ENCODE data around the gene PTGFRN. TPM values are rescaled to one million over a fixed set of nuclear protein-coding genes. Genes with fewer than 3 reads are reported as not detected.

PTGFRN gene
- total and polyA plus RNA-seq, 4 donors: 5.4 to 12.6 (median 7.2) TPM

DNA sequence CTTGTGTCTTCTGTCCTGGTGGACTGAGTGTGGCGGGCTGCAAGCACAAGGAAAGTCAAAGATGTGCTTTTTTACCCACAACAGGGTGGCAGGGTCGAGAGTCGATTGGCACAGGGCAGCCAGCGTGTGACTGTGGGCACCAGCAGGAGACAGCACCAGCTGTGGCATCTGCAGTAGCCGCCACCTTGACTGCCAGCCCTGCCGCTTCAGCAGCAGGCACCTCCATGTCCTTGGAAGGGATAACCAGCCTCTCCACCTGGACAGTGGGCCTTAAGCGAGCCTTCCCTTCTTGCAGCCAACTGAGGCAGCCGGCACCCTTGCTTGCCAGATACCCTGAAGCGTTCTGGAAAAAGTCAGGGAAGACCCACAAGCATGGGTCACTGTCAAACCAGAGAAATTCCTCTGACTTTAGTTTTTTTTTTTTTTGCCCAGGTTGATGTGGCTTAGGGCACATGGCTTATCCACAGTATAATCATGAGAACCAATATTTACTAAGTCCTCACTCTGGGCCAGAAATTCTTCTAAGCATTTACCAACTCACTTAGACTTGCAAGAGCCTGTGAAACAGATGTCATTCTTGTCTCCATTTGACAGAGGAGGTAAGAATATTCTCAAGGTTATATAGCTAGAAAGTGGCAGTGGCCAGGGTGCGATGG, 30.1 kb upstream of the PTGFRN start:
- TF ChIP-seq NR2F2 (IDR thresholded peaks at IDR 0.05): no peak
- TF ChIP-seq, protein P1, sequence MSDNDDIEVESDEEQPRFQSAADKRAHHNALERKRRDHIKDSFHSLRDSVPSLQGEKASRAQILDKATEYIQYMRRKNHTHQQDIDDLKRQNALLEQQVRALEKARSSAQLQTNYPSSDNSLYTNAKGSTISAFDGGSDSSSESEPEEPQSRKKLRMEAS (IDR thresholded peaks at IDR 0.05): no peak
- TF ChIP-seq, protein P2, sequence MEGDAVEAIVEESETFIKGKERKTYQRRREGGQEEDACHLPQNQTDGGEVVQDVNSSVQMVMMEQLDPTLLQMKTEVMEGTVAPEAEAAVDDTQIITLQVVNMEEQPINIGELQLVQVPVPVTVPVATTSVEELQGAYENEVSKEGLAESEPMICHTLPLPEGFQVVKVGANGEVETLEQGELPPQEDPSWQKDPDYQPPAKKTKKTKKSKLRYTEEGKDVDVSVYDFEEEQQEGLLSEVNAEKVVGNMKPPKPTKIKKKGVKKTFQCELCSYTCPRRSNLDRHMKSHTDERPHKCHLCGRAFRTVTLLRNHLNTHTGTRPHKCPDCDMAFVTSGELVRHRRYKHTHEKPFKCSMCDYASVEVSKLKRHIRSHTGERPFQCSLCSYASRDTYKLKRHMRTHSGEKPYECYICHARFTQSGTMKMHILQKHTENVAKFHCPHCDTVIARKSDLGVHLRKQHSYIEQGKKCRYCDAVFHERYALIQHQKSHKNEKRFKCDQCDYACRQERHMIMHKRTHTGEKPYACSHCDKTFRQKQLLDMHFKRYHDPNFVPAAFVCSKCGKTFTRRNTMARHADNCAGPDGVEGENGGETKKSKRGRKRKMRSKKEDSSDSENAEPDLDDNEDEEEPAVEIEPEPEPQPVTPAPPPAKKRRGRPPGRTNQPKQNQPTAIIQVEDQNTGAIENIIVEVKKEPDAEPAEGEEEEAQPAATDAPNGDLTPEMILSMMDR (IDR thresholded peaks at IDR 0.05; ENCODE audit: low read depth, low read length, missing input control): no peak
- no peak for TF ChIP-seq RAD21 (IDR thresholded peaks at IDR 0.05)
- no peak for TF ChIP-seq EGR1 (IDR thresholded peaks at IDR 0.05; ENCODE audit: low read depth in 2 of 2)
- TF ChIP-seq FOXA2 (IDR thresholded peaks at IDR 0.05): no peak
- no peak for TF ChIP-seq FOXA1 (IDR thresholded peaks at IDR 0.05)
- no peak for TF ChIP-seq SP1 (IDR thresholded peaks at IDR 0.05)
- TF ChIP-seq GABPA (IDR thresholded peaks at IDR 0.05 in 1 of 2, conservative IDR thresholded peaks at IDR 0.05 in 1 of 2): no peak
- no peak for TF ChIP-seq YY1 (IDR thresholded peaks at IDR 0.05)
- no peak overlapping the region for H3K4me3 ChIP-seq (ENCODE audit: low read depth in 1 of 3, low read length in 3 of 3)
- DNase-seq (ENCODE audit: low spot score): no peak
- peaks cover 0 to 3% (median 0%) of the 10 kb centered on the region in 4 donors for H3K27me3 ChIP-seq (ENCODE audit: control insufficient read depth in 4 of 4, insufficient read depth in 4 of 4, low read length in 3 of 4)
- no peaks in the 10 kb centered on the region for H3K36me3 ChIP-seq (ENCODE audit: control insufficient read depth in 4 of 4, insufficient read depth in 3 of 4, low read depth in 1 of 4, low read length in 3 of 4)
- H3K27ac ChIP-seq (ENCODE audit: low read depth in 1 of 2, low read length in 2 of 2): no peak overlapping the region
- no peak overlapping the region for H3K9ac ChIP-seq (ENCODE audit: low read depth in 1 of 2, low read length in 2 of 2)
- 89% methylated on average over 10 of the region's 10 CpGs for WGBS
- H3K4me1 ChIP-seq (ENCODE audit: control insufficient read depth in 4 of 4, insufficient read depth in 4 of 4, low read length in 3 of 4): peaks cover 0 to 11% (median 4%) of the 10 kb centered on the region in 4 donors
- no peaks in the 10 kb centered on the region for H3K9me3 ChIP-seq (ENCODE audit: control insufficient read depth in 4 of 4, low read length in 3 of 4)

DNA sequence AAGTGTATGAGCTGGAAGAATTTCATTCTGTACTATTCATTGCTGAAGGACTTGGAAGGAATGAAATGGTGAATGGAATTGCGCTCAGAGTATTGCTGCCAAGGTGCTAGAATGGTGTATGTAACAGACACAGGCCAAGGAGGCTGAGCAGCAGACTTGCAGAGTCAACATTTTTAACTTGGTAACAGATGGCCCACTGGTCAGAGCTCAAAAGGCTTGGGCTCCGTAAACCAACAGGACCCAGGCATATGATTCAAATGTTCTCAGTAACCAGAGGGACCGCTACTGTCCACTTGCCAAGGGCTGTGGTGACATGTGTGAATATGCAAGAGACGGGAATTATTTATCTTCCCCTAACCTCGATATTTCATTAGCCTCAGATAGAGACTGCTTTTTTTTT, 28.8 kb upstream of the PTGFRN start:
- TF ChIP-seq YY1 (IDR thresholded peaks at IDR 0.05): no peak
- TF ChIP-seq SP1 (IDR thresholded peaks at IDR 0.05): no peak
- TF ChIP-seq EGR1 (IDR thresholded peaks at IDR 0.05; ENCODE audit: low read depth in 2 of 2): no peak
- TF ChIP-seq FOXA2 (IDR thresholded peaks at IDR 0.05): no peak
- TF ChIP-seq, protein P3, sequence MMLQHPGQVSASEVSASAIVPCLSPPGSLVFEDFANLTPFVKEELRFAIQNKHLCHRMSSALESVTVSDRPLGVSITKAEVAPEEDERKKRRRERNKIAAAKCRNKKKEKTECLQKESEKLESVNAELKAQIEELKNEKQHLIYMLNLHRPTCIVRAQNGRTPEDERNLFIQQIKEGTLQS (IDR thresholded peaks at IDR 0.05): no peak
- TF ChIP-seq RXRA (IDR thresholded peaks at IDR 0.05): no peak
- TF ChIP-seq, protein P2 (IDR thresholded peaks at IDR 0.05; ENCODE audit: low read depth, low read length, missing input control): no peak
- no peak for TF ChIP-seq HNF4A (conservative IDR thresholded peaks at IDR 0.05)
- TF ChIP-seq, protein P4, sequence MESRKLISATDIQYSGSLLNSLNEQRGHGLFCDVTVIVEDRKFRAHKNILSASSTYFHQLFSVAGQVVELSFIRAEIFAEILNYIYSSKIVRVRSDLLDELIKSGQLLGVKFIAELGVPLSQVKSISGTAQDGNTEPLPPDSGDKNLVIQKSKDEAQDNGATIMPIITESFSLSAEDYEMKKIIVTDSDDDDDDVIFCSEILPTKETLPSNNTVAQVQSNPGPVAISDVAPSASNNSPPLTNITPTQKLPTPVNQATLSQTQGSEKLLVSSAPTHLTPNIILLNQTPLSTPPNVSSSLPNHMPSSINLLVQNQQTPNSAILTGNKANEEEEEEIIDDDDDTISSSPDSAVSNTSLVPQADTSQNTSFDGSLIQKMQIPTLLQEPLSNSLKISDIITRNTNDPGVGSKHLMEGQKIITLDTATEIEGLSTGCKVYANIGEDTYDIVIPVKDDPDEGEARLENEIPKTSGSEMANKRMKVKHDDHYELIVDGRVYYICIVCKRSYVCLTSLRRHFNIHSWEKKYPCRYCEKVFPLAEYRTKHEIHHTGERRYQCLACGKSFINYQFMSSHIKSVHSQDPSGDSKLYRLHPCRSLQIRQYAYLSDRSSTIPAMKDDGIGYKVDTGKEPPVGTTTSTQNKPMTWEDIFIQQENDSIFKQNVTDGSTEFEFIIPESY (IDR thresholded peaks at IDR 0.05): no peak
- no peak for TF ChIP-seq TAF1 (conservative IDR thresholded peaks at IDR 0.05)
- no peak for TF ChIP-seq HNF4G (IDR thresholded peaks at IDR 0.05)
- no peak for TF ChIP-seq REST (IDR thresholded peaks at IDR 0.05)
- TF ChIP-seq NR2F2 (IDR thresholded peaks at IDR 0.05): no peak
- no peak for TF ChIP-seq FOXA1 (IDR thresholded peaks at IDR 0.05)
- no peak for TF ChIP-seq RAD21 (IDR thresholded peaks at IDR 0.05)
- no peak for TF ChIP-seq JUND (IDR thresholded peaks at IDR 0.05)
- no peak for TF ChIP-seq GABPA (IDR thresholded peaks at IDR 0.05 in 1 of 2, conservative IDR thresholded peaks at IDR 0.05 in 1 of 2)
- TF ChIP-seq, protein P1 (IDR thresholded peaks at IDR 0.05): no peak
- H3K36me3 ChIP-seq (ENCODE audit: control insufficient read depth in 4 of 4, insufficient read depth in 3 of 4, low read depth in 1 of 4, low read length in 3 of 4): no peaks in the 10 kb centered on the region
- WGBS: 97% methylated on average over 5 of the region's 5 CpGs
- no peak overlapping the region for H3K9ac ChIP-seq (ENCODE audit: low read depth in 1 of 2, low read length in 2 of 2)
- H3K9me3 ChIP-seq (ENCODE audit: control insufficient read depth in 4 of 4, low read length in 3 of 4): no peaks in the 10 kb centered on the region
- no peak for DNase-seq (ENCODE audit: low spot score)
- H3K27ac ChIP-seq (ENCODE audit: low read depth in 1 of 2, low read length in 2 of 2): no peak overlapping the region
- H3K4me1 ChIP-seq (ENCODE audit: control insufficient read depth in 4 of 4, insufficient read depth in 4 of 4, low read length in 3 of 4): peaks cover 0 to 11% (median 4%) of the 10 kb centered on the region in 4 donors
- H3K27me3 ChIP-seq (ENCODE audit: control insufficient read depth in 4 of 4, insufficient read depth in 4 of 4, low read length in 3 of 4): no peaks in the 10 kb centered on the region
- H3K4me3 ChIP-seq (ENCODE audit: low read depth in 1 of 3, low read length in 3 of 3): no peak overlapping the region
